ENCODE data around the gene CHRND.

The CHRND gene

DNA sequence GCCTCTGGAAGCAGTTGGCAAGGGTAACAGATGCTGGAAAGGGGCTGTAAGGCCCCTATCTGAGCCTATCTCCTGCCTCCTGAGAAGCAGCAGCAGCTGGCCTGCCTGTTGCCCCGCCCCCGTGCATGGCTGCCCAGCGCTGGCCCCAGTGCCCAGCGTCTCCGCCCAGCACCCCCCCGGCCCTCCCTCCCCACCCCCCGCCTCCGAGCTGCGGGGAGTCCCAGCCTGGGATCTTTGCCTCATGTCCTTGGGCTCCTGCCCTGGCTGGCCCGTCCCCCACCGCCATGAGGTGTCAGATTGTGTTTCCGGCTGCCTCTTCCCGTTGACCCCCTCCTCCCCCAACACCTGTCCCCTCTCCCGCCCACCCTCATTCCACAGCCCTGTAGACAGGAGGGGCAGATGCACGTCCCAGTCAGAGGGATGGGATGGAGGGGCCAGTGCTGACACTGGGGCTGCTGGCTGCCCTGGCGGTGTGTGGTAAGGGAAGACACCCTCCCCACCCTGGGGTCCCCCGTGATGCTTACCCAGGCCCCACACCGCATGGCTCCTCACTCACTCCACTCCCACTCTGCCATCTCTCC, at the start of gene CHRND:
Gene CHRND (plus strand): TSS at position 370 of the 581 bp plus-strand sequence. CDS start 56 bp downstream, at position 426.
- DNase-seq = no peak

DNA sequence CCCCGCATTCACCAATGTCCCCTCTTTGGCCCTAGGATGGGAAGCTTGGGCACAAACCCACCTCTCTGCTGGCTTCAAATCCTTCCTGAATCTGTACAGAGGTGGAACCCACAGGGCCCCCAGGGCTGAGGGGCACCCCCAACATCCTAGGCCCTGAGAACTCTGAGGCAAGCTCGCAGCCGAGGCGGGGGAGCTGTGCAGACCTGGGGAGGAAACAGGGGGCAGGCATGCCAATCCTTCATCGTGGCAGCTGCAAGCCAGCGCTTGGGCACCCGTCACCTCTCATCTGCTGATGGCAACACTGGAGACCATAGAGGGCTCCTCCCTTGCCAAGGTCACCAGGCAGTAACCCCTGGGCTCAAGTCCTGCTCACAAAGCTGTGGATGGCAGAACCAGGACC, 49.2 kb upstream of the CHRND start:
- no peak for DNase-seq

DNA sequence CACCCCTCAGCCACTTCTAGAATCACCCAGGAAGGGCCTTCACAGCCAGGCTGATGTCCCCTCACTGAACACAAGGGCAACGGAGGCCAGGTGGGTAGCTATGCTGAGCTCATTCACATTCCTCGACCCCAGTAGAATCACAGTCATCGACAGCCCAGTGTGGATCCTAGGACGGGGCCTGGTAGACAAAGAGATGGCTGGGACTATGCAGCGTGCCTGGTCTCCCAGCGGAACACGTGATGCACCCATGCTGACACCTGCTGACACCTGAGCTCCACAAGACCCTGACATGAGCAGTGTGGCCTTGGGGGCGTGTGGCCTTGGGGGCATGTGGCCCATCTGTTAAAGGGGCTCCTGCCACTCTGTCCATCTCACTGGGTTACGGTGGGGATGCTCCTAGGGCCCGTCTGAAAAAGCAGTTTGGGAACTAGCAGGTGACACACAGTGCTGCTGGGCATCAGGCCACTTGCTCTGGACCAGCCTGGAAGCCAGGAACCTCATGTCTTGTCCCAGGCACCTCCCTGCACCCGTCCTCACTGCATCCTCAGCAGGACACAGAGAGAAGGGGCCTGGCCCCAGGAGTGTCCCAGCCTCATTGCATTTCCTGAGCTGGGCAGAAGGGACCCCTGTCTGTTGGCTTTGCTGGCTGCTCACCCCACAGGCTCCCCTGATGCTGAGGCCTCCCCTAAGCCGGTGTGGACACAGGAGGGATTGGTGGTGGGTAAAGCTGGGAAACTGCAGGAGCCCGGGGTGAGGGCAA, 48.0 kb upstream of the CHRND start:
- no peak for DNase-seq

DNA sequence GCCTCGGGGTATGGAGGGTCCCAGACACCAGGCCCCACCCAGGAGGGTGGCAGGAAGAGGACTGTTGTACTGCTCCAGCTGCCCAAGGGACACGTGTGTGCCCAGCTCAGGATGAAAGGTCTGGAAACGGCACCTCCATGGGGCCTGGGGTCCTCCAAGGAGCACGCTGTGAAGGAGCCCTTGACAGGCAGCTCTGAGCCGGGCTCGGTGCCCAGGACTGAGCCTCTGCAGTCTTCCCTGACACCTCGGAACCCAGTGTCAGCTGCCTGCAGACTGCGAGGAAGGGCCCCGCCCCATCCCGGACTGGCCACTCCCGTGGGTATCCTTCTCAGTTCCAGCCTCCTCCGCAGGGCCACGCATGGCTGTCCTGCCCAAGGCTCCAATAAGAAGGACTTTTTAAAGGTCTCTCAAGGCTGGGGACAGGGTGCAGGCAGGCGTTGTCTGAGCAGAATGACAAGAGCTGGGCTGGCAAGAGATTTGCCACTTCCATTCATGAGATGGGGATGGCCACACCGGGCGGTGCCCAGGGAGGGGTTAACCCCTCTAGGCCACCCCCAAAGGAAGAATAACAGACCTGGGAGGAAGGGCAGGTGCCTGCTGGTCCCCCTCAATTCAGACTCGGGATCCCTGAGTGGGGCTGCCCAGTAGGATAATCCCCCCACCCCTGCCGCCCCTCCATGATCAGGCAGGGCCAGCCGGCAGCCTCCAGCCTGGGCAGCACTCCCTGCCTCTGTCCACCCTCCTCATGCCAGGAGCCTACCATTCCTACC, 47.2 kb upstream of the CHRND start:
- no peak for DNase-seq

DNA sequence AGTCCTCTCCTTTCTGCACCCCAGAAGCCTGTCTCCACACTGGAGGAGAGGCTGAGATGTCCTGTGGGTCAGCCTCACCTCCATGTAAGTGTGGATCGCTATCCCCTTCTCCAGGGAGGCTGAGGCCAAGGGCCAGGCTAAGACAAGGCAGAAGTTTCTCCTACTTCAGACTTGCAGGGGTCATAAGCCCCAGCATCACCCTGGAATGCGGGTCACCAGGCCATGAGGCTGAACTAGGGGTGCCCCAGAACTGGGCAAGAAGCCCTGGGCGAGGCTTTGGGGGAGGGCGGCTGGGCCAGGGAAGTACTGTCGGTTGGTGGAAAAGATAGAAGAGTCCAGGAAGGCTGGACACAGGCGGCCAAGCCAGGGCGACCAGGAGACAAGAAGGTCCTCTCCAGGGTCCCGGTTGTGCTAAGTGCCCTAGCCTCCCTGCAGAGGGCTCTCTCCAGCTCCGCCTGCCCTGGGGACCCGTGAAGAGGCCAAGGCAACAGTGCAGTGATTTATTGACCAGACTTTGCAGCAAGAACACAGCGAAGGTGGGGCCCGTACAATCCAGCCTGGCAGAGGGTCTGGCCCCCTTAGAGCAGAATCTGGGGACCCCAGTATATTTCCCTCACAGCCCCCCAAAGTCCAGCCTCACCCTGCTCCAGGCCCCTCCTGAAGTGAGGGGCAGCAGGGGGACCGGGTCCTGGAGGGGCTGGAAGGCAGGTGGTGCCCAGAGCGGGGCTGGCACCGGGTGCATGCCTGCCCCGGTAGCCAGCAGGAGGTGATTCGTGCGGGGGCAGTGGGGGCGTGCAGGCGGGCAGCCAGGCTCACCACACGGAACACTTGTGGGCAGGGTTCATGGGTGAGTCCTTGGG, 46.4 kb upstream of the CHRND start:
- DNase-seq = no peak

DNA sequence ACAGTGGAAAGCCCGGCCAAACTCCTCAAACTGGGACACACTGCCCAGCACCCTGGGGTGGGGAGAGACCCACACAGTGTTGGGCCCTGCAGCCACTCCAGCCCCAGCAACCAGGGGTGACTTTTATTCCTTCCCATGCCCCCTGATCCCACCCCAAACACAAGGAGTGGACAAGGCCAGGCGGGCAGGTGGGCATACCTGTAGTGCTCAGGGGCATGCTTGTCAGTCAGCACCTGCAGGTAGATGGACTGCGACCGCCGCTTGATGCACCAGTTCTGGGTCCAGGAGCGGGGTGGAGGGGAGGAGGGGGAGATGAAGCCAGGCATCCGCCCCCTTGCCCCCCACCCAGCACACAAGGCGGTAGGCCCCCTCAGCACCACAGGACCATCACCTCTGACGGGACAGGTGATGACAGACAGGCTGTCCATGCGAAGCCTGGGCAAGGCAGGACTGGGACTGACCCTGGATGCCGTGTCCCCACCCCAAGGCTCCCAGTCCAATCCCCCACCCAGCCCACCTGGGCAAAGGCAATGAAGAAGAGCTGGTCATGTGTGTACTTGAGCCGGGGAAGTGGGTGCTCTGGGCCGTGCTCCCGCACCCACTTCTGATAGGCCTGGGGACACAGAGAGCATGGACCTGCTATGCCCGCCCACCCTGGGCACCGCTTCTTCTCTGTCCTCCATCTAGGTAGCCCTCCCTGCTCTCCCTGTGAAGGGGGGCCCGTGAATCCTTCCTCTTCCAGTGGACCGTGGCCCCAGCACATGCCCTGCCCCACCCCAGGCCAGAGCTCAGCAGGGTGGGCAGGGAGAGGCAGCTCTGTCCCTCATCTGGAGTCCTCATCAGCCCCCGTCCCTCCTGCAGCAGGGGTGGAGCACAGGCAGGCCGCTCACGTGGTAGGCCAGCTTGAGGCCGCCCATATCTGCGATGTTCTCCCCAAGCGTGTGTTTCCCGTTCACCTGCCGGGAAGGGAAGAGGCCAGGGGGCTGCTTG, 45.5 kb upstream of the CHRND start:
- DNase-seq = no peak

DNA sequence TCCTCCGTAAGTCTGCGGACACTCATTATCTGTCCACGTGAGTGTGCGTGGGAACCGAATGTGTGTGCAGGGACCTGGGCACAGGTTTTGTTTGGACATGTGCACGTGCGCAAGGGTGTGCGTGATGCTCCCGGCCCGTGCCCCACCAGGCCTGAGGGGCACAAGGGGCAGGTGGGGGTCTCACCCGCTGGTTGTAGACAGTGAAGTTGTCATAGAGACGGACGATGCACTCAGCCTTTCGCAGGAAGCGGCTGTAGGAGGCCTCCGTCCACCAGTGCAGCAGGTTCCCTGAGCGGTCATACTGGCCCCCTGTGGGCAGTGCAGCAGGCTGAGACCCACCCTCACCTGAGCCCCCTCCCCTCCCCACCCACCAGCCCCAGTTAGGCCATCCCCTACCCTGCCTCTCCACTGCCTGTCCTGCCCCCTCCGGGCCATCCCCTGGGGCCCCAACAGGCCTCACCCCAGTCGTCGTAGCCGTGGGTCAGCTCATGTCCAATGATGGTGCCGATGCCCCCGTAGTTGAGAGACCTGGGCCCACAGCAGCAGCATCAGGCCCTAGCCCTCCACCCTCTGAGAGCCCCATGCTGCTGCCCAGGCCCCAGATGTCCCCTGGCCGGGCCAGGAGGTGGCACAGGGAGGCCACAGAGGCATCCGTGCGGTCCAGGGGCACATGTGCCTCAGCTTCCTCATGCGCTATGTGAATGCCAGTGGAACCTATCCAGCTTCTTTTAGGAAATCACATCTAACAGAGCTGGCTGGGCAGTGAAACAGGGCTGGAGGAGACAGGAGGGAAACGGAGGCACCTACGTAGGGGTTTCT, 44.4 kb upstream of the CHRND start:
- DNase-seq = no peak

DNA sequence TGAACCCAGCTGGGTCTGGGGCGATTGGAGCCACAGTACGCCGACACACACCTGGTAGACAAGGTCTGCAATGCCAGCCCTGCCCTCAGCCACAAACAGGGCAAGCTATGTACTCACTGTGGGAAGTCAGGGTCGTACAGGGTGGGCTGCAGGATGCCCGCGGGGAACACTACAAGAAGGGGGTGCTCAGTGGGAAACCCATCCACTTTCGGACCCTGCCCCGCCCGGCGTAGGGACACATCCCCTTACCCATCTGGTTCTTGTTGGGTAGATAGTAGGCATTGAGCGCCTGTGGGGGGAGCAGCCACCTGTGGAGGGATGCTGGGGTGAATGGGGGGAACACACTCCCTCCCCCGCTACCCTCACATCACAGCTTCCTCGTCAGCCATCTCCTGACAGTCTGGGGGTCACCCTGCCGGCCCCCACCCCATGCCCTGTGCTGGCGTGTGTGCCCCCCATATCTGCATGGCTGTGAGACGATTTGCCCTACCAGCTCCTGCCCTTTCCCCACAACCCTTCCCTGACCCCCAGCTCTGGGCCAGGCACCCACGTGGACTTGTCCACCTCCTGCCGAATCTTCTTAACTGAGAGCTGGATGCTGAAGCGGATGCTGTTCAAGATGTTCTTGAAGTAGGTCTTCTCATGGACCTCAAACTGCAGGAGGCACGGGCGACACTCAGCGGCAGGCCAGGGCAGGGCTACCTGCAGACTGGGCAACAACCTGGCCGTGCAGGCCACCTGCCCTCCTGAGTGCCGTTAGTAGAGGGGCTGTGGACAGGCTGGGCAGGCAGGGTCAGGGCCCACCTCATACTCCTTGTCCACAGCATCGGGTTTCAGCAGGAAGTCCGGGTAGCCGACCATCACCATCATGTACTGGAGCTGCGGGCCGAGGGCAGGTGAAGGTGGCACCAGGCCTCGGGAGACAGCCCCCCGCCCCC, 43.4 kb upstream of the CHRND start:
- DNase-seq = no peak

DNA sequence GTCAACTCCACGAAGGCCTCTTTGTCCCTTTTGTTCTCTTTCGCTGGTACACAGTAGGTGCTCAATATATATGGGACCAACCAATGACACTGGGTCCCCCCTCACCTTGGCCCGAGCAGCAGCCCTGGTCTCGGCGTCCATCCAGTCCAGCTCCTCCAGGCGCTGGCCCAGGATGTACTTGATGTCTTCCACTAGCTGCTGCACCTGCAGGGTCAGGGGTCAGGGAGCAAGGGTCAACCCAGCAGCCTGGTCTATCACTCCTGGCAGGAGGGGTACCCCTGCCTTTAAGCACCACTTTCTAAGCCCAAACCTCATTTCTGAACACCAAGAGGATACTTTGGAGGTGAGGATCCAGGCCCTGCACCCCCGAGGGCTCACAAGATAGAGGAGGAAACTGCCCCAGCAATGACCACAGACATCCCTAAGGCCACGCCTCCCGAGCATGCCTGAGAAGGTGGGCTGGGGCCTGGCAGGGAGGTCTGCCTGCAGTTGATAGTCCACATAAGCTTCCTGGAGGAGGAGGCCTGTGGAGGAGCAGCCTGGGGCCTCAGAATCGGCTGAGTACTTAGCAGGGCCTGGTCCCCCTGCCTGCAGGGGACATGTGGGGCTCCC, 42.5 kb upstream of the CHRND start:
- no peak for DNase-seq

DNA sequence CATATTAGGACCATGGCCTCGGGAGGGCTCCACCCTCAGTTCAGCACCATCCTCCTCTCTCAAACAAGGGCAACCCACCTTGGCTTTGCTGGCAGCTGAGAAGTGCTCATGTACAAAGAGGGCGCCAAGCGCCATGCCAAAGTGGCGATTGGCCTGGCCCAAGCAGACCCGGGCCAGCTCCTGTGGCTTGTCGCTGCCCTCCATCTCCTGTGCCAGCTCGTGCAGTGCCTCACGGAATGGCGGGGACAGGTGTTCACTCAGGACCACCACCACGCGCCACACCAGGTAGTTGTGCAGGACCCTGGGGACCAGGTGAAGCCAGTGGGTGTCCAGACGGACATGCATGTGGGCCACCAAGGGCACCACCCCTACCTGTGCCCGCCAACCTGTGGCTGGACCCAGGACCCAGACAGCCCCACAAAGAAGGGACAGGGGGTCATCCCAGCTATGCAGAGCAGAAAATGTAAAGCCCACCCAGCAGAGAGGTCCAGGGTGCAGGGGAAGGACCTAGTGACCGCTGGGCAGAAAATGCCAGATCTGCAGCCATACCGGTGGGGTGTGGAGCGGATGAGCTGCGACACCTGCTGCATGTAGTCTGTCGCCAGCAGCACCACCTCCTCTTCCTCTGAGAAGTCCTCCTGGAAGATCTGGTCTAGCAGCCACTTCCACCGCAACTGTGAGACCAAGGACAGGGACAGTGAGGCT, 41.9 kb upstream of the CHRND start:
- DNase-seq = no peak

DNA sequence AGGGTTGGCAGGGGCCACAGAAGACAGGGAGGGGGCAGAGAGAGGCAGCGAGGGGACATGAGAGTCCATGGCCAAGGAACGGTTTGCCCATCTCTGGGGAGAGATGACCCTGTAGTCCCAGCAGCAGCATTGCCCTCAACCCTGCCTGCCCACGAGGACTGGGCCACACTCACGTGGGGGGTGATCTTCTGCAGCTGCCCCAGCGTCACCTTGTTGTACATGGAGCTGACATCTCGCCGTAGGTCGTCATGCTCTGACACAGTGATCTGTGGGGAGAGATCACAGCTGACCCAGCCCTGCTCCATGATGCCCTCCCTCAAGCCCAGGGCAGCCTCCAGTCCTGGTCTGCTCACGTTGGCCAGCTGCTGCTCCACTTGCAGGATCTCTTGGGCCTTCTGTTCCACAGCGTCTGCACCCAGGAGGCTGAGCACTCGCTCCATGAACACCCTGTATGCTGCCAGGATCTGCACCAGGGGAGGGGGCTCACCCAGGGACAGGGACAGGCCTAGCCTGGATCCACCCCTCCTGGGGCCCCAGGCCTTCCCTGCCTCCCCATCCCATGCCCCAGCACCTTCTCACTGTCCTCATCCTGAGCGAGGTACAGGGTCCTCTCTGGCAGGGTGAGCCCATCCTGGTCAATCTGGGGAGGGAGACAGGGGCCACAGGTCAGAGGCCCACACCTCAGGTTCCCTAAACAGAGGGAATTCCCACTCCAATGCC, 41.2 kb upstream of the CHRND start:
- DNase-seq = no peak

DNA sequence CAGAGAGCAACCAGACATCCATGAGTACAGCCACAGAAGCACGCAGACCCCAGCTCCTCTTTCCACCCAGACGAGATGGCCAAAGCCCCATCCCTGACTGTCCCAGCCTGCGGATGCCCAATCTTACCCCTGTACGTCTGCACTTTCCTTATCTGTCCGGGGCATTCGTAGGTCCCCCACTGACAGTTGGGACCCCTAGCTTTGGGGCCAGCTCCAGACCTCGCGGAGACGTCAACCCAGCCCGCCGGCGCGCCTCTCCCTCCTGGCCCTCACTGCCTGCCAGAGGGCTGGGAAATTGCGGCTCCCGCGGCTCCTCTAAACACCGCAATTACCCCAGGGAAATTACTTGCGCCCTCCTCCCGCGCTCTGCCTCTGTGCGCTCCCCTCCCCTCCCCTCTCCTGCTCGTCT, 40.6 kb upstream of the CHRND start:
- no peak for DNase-seq

DNA sequence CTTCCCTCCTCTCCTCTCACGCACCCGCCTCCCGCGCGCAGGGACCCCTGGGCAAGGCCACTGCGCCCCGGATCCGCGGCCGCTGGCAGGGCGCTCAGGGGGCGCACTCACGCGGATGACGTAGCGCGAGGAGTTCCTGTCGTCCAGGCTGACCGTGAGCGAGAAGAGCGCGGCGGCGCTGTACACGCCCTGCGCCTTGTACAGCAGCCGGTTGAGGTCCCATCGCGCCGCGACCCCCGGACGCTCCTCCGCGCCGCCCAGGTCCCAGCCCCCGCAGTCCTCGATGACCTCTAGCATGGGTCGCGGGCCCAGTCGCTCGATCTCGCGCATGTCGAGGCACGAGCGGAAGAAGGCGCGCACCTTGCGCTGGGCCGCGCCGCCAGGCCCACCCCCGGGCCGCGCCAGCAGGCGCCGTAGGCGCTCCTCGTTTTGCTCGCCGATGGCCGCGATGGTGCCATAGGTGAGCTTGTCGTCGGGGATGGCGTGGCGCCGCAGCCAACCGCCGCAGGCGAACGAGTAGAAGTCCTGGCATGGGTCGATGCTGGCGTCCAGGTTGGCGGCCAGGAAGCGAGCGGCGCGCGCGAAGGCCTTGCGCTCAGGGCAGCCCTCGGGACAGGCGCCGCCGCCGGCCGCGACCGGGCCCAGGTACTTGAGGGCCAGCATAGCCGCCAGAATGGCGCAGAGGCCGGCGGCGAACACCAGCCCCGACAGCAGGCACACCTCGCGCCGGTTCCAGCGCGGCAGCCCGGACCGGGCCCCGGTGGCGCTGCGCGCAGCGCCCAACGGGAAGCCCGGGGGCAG, 40.0 kb upstream of the CHRND start:
- no peak for DNase-seq

DNA sequence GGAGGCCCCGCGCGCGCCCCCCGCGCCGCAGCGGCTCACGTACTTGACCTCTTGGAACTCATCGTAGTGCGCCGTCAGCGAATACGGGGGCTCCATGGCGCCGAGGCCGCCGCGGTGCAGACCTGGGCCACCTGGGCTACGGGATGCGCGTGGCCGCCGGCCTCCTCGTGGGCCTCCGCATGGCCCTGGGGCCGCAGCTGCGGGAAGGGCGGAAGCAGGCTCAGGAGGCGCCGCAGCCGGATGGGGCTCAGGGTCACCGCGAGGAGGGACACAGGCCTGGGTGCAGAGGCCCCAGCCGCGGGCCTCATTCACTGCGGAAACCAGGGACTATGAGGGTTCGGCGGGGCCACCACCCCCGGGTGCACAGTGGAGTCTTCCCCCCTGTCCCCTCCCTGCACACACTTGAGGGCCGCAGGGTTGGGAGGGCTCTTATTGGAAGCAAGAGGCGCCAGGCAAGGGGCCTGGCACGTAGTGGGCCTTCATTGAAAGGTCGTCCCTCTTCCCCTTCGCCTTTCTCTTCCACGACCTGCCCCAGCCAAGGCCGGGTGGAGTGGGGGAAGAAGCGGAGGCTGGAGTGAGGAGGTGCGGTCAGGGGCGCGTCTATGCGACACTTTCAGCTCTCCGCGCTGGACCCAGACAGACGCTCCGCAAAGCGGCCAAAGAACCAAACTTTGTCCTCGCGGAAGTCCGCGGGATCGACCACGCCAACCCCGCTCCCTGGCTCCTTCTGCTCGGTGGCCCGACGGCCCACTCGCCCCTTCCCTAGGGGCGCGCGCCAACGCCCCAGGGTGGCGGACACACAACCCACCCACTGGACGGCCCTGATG, 39.2 kb upstream of the CHRND start:
- DNase-seq = no peak

DNA sequence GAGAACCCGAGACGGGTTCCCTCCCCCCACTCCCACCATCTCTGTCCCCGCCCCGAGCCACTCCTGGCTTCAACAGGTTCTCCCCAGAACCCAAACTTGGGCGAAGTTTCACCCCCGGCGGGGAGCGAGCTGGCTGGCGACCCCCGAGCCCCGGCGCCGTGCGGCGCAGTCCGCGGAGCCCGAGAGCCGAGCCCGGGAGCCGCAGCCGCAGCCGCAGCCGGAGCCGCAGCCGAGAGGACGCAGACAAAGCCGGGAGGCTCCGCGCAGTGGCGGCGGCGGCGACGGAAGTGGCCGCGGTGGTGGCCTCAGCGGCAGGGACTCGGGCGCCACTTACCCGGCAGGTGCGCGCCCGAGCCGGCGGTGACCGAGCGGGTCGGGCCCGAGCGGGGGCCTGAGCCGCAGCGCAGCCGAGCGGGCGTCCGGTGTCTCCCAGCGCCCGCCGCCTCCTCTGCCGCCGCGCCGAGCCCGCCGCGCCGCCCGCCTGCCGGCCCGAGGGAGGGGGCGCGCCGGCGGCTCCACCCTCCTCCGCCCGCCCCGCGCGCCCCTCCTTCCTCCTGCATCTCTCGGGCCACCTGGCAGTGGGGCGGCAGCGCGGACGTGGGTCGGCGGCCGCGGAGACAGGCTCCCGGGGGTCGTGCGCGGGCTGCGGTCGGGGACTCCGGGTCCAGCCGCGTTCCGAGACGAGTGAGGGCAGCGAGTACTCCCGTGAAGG, 38.4 kb upstream of the CHRND start, which contains the start of gene ECEL1:
Gene ECEL1 (minus strand): TSS at position 450 of the 712 bp plus-strand sequence. CDS start 1,181 bp downstream, outside the sequence.
- DNase-seq = no peak

Data from SIG-M5 (cell line).